GM23338 (cell line): Measurements from ENCODE around the gene TSPAN10. TPM values are rescaled to one million over a fixed set of nuclear protein-coding genes. Genes with fewer than 3 reads are reported as not detected.
"Not testable (repeated sequence)": the region's sequence is repeated elsewhere in the genome, so short reads cannot be mapped to it uniquely, and the experiment has no call there.

ENCODE experiments used
- ATAC-seq: fragments of 200-7000 bp; cut with Tn5 transposase; 3 replicates; pipeline ENCODE4 v1.9.1; 2020
- DNase-seq: peaks from one replicate; pipeline ENCODE4 v3.0.0-alpha.2; 2015; ENCODE audit warnings: low spot score
- H2AFZ ChIP-seq: fragments of 200-600 bp; sonication (generic); 2 replicates; pipeline ENCODE4 v1.8.0; 2016; ENCODE audit warnings: antibody characterized with exemption, mild to moderate bottlenecking, moderate library complexity
- H3F3A ChIP-seq: fragments of 200-600 bp; sonication (generic); replicated peaks from 2 replicates; pipeline ENCODE4 v1.8.0; 2017; ENCODE audit warnings: antibody characterized with exemption, mixed run types, low read depth
- H3K27ac ChIP-seq: fragments of 200-600 bp; sonication (generic); 2 replicates; pipeline ENCODE4 v1.6.1; 2016; ENCODE audit warnings: low read depth
- H3K27me3 ChIP-seq: fragments of 200-600 bp; sonication (generic); 2 replicates; pipeline ENCODE4 v1.8.0; 2016; ENCODE audit warnings: mild to moderate bottlenecking, mixed run types, moderate library complexity; ENCODE audit not compliant: insufficient read depth
- H3K36me3 ChIP-seq: fragments of 200-600 bp; sonication (generic); 2 replicates; pipeline ENCODE4 v1.8.0; 2016; ENCODE audit warnings: mild to moderate bottlenecking; ENCODE audit not compliant: insufficient read depth
- H3K4me1 ChIP-seq: fragments of 200-600 bp; sonication (generic); 2 replicates; pipeline ENCODE4 v1.8.0; 2016; ENCODE audit warnings: mild to moderate bottlenecking, moderate library complexity; ENCODE audit not compliant: insufficient read depth
- H3K4me2 ChIP-seq: fragments of 200-600 bp; sonication (generic); 2 replicates; pipeline ENCODE4 v1.7.1; 2017; ENCODE audit warnings: mixed run types
- H3K4me3 ChIP-seq: fragments of 200-600 bp; sonication (generic); 2 replicates; pipeline ENCODE4 v1.6.1; 2016; ENCODE audit warnings: mixed run types
- H3K79me2 ChIP-seq: fragments of 200-600 bp; sonication (generic); replicated peaks from 2 replicates; pipeline ENCODE4 v1.8.0; 2017; ENCODE audit warnings: mild to moderate bottlenecking; ENCODE audit not compliant: insufficient read depth
- H3K9me2 ChIP-seq: fragments of 200-600 bp; sonication (generic); 2 replicates; pipeline ENCODE4 v1.8.0; 2017; ENCODE audit not compliant: insufficient read depth
- H4K20me1 ChIP-seq: fragments of 200-600 bp; sonication (generic); replicated peaks from 2 replicates; pipeline ENCODE4 v1.8.0; 2017; ENCODE audit warnings: mild to moderate bottlenecking; ENCODE audit not compliant: insufficient read depth
- H3K27ac Mint-ChIP-seq: 2 replicates; pipeline ENCODE4 v1.8.0; 2020; ENCODE audit warnings: inconsistent platforms, mild to moderate bottlenecking, moderate library complexity, mixed read lengths
- H3K27me3 Mint-ChIP-seq: 3 replicates; pipeline ENCODE4 v1.8.0; 2022; ENCODE audit warnings: low read depth, mild to moderate bottlenecking, moderate library complexity, mixed read lengths, inconsistent platforms; ENCODE audit not compliant: insufficient read depth, poor library complexity
- H3K36me3 Mint-ChIP-seq: 3 replicates; pipeline ENCODE4 v1.8.0; 2021; ENCODE audit warnings: low read depth, mild to moderate bottlenecking, inconsistent platforms, moderate library complexity, mixed read lengths
- H3K4me1 Mint-ChIP-seq: 3 replicates; pipeline ENCODE4 v1.8.0; 2020; ENCODE audit warnings: mild to moderate bottlenecking, inconsistent platforms, mixed read lengths
- H3K4me3 Mint-ChIP-seq: 3 replicates; pipeline ENCODE4 v1.8.0; 2021; ENCODE audit warnings: moderate library complexity, mild to moderate bottlenecking, inconsistent platforms, mixed read lengths
- H3K9me3 Mint-ChIP-seq: 3 replicates; pipeline ENCODE4 v1.8.0; 2020; ENCODE audit warnings: moderate library complexity, mild to moderate bottlenecking, inconsistent platforms, mixed read lengths
- POLR2AphosphoS5 ChIP-seq: IDR thresholded peaks from 2 replicates; pipeline ENCODE4 v1.6.1; 2016; ENCODE audit warnings: antibody characterized with exemption, low read depth
- polyA plus RNA-seq: library from polyadenylated mRNA; unstranded; fragments of >200 nt; fragmentation: Nextera tagmentation; extraction: Ambion mirVana; gene quantifications from 2 replicates; pipeline ENCODE4 v1.2.1, GENCODE V29; 2016
- total RNA-seq: library from RNA; depleted of rRNA; stranded (reverse); fragments of >200 nt; shearing (Covaris generic); gene quantifications from 2 replicates; pipeline ENCODE4 v1.2.3, GENCODE V29; 2014
- TF ChIP-seq, protein P1 (sequence below): fragments of 250-450 bp; sonication (Bioruptor Pico); IDR thresholded peaks from 2 replicates; pipeline ENCODE4 v1.5.0; 2020; ENCODE audit warnings: mild to moderate bottlenecking, moderate library complexity
- TF ChIP-seq, protein P2 (sequence below), 2 experiments: fragments of 200-600 bp in 1 of 2; sonication (generic) in 1 of 2; conservative IDR thresholded peaks; 2 replicates each; pipeline versions ENCODE4 v1.5.1 to v1.6.1; 2016 to 2017; ENCODE audit warnings: antibody characterized with exemption in 2 of 2, low read depth in 2 of 2, mild to moderate bottlenecking in 2 of 2, moderate library complexity in 1 of 2

TSPAN10 gene
- total and polyA plus RNA-seq, 2 experiments from 2014 or later: 0.66 to 1.2 TPM

DNA sequence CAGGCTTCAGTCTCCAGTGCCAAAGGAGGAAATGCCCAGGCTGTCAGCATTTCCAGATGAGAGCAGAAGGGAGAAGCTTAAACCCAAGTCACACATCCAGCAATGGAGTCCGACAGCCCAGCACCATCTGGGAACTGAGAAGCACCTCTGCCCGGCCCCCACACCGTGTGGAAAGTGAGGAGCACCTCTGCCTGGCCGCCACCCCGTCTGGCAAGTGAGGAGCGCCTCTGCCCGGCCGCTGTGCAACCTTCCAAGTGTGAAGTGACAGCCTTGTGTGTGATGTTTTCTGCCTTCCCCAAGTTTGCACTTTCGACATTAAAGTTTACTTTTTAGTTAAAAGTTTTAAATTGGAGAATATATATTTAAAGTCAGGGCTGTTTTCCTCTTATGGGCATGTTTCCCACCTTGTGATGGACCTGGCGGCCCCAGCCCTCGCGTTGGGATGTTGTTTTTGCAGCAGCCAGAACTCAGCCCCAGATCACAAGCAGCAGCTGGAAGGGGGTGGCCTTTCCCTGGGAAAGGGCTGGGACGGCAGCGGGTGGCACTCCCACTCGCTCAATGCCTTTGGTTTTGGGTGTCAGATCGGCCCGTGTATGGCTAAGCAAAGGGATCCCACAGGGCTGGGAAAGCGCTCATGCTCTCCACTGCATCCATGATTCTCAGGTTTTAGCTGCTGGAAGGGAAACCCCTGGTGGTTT, 36.7 kb downstream of the TSPAN10 start:
- Histone ChIP-seq H3K79me2 (peaks cover 12% of the 10 kb centered on the region), H3K9me2 (no peaks in the 10 kb centered on the region), H4K20me1 (peaks cover 3% of the 10 kb centered on the region; the same call in 1 of the 2 replicates), H3K4me1 (no peaks in the 10 kb centered on the region), H3K4me2 (no peak overlapping the region), H3K27me3 (no peaks in the 10 kb centered on the region), H3K36me3 (peaks cover 24% of the 10 kb centered on the region), H3K27ac (no peak overlapping the region), H3F3A (peaks cover 19% of the 10 kb centered on the region; the same call in 1 of the 2 replicates), H3K4me3 (no peak overlapping the region), H2AFZ (no peak overlapping the region)
- no peak overlapping the region for H3K27ac Mint-ChIP-seq
- H3K4me1 Mint-ChIP-seq: peaks cover 5% of the 10 kb centered on the region; the same call in 2 of the 3 replicates
- peaks cover 24% of the 10 kb centered on the region for H3K27me3 Mint-ChIP-seq
- no peak for DNase-seq
- H3K9me3 Mint-ChIP-seq: no peaks in the 10 kb centered on the region
- TF ChIP-seq POLR2AphosphoS5: 0 out of 2 replicates have a peak, but pooled peaks have one; percentile 10
- TF ChIP-seq, protein P1, sequence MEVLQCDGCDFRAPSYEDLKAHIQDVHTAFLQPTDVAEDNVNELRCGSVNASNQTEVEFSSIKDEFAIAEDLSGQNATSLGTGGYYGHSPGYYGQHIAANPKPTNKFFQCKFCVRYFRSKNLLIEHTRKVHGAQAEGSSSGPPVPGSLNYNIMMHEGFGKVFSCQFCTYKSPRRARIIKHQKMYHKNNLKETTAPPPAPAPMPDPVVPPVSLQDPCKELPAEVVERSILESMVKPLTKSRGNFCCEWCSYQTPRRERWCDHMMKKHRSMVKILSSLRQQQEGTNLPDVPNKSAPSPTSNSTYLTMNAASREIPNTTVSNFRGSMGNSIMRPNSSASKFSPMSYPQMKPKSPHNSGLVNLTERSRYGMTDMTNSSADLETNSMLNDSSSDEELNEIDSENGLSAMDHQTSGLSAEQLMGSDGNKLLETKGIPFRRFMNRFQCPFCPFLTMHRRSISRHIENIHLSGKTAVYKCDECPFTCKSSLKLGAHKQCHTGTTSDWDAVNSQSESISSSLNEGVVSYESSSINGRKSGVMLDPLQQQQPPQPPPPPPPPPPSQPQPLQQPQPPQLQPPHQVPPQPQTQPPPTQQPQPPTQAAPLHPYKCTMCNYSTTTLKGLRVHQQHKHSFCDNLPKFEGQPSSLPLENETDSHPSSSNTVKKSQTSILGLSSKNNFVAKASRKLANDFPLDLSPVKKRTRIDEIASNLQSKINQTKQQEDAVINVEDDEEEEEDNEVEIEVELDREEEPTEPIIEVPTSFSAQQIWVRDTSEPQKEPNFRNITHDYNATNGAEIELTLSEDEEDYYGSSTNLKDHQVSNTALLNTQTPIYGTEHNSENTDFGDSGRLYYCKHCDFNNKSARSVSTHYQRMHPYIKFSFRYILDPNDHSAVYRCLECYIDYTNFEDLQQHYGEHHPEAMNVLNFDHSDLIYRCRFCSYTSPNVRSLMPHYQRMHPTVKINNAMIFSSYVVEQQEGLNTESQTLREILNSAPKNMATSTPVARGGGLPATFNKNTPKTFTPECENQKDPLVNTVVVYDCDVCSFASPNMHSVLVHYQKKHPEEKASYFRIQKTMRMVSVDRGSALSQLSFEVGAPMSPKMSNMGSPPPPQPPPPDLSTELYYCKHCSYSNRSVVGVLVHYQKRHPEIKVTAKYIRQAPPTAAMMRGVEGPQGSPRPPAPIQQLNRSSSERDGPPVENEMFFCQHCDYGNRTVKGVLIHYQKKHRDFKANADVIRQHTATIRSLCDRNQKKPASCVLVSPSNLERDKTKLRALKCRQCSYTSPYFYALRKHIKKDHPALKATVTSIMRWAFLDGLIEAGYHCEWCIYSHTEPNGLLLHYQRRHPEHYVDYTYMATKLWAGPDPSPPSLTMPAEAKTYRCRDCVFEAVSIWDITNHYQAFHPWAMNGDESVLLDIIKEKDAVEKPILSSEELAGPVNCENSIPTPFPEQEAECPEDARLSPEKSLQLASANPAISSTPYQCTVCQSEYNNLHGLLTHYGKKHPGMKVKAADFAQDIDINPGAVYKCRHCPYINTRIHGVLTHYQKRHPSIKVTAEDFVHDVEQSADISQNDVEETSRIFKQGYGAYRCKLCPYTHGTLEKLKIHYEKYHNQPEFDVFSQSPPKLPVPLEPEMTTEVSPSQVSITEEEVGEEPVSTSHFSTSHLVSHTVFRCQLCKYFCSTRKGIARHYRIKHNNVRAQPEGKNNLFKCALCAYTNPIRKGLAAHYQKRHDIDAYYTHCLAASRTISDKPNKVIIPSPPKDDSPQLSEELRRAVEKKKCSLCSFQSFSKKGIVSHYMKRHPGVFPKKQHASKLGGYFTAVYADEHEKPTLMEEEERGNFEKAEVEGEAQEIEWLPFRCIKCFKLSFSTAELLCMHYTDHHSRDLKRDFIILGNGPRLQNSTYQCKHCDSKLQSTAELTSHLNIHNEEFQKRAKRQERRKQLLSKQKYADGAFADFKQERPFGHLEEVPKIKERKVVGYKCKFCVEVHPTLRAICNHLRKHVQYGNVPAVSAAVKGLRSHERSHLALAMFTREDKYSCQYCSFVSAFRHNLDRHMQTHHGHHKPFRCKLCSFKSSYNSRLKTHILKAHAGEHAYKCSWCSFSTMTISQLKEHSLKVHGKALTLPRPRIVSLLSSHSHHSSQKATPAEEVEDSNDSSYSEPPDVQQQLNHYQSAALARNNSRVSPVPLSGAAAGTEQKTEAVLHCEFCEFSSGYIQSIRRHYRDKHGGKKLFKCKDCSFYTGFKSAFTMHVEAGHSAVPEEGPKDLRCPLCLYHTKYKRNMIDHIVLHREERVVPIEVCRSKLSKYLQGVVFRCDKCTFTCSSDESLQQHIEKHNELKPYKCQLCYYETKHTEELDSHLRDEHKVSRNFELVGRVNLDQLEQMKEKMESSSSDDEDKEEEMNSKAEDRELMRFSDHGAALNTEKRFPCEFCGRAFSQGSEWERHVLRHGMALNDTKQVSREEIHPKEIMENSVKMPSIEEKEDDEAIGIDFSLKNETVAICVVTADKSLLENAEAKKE (CRISPR knock-in tag): no peak
- peaks cover 60% of the 10 kb centered on the region for H3K36me3 Mint-ChIP-seq
- ATAC-seq: no peak
- no peak overlapping the region for H3K4me3 Mint-ChIP-seq

DNA sequence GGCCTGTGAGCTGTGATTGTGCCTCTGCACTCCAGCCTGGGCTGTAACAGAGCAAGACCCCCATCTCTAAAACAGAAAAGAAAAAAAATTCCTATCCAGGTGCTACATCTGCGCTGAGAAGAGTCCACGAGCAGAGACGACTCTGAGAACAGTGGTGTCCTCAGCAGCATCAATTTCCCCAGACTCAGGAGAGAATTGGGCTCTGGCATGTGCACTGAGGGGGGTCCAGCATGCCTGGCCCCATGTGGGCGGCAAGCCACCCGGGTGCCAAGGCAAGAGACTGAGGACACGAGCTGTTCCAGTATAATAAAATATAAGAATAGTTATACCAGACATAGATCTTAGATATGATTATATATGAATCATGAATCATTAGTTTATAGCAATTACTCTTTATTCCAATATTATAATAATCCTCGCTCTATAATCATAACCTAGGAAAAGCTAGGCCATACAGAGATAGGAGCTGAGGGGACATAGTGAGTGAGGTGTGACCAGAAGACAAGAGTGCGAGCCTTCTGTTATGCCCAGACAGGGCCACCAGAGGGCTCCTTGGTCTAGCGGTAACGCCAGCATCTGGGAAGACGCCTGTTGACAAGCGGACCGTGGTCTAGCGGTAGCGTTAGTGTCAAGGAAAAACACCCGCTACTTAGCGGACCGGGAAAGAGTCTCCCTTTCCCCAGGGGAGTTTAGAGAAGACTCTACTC, 38.7 kb downstream of the TSPAN10 start:
- not testable (repeated sequence) for H3K27me3 ChIP-seq, H3K4me3 Mint-ChIP-seq, H3K4me1 ChIP-seq, H2AFZ ChIP-seq, H4K20me1 ChIP-seq, H3K9me3 Mint-ChIP-seq, H3K9me2 ChIP-seq, H3K4me3 ChIP-seq, H3K4me2 ChIP-seq, H3K4me1 Mint-ChIP-seq, H3K79me2 ChIP-seq, H3K27ac Mint-ChIP-seq
- TF ChIP-seq, protein P2, sequence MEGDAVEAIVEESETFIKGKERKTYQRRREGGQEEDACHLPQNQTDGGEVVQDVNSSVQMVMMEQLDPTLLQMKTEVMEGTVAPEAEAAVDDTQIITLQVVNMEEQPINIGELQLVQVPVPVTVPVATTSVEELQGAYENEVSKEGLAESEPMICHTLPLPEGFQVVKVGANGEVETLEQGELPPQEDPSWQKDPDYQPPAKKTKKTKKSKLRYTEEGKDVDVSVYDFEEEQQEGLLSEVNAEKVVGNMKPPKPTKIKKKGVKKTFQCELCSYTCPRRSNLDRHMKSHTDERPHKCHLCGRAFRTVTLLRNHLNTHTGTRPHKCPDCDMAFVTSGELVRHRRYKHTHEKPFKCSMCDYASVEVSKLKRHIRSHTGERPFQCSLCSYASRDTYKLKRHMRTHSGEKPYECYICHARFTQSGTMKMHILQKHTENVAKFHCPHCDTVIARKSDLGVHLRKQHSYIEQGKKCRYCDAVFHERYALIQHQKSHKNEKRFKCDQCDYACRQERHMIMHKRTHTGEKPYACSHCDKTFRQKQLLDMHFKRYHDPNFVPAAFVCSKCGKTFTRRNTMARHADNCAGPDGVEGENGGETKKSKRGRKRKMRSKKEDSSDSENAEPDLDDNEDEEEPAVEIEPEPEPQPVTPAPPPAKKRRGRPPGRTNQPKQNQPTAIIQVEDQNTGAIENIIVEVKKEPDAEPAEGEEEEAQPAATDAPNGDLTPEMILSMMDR (conservative IDR thresholded peaks at IDR 0.05; ENCODE audit: low read depth in 2 of 2): peak; percentile 55 to 56
- peaks cover 42% of the 10 kb centered on the region for H3K36me3 Mint-ChIP-seq
- H3F3A ChIP-seq: peaks cover 12% of the 10 kb centered on the region; the same call in 1 of the 2 replicates
- peaks cover 19% of the 10 kb centered on the region for H3K27me3 Mint-ChIP-seq
- DNase-seq (peak; percentile 39), ATAC-seq (peak; percentile 28)
- peak overlapping the region; percentile 84 for H3K27ac ChIP-seq
- peaks cover 13% of the 10 kb centered on the region for H3K36me3 ChIP-seq
